K562 (cell line): ENCODE measurements around the gene ZSCAN12. TPM values are rescaled to one million over a fixed set of nuclear protein-coding genes. Genes with fewer than 3 reads are reported as not detected.

Experiments
- ASH1L ChIP-seq: fragments of 450-650 bp; IDR thresholded peaks from 2 replicates; pipeline ENCODE4 v1.6.1; 2018; ENCODE audit warnings: borderline replicate concordance, mild to moderate bottlenecking, low read depth; ENCODE audit not compliant: partially characterized antibody
- BCLAF1 ChIP-seq, 2 experiments: fragments of 450-650 bp in 1 of 2; IDR thresholded peaks; 2 replicates each; pipeline ENCODE4 v1.6.1; 2011 to 2017; ENCODE audit warnings: low read depth in 2 of 2, antibody characterized with exemption in 1 of 2, borderline replicate concordance in 1 of 2, low read length in 1 of 2, mild to moderate bottlenecking in 1 of 2, mixed read lengths in 1 of 2; ENCODE audit not compliant: control insufficient read depth in 1 of 2
- CC2D1A ChIP-seq: fragments of 450-650 bp; IDR thresholded peaks from 2 replicates; pipeline ENCODE4 v1.6.1; 2017; ENCODE audit warnings: mild to moderate bottlenecking
- GATAD2A ChIP-seq: fragments of 450-650 bp; IDR thresholded peaks from 2 replicates; pipeline ENCODE4 v1.6.1; 2017
- GATAD2B ChIP-seq: fragments of 450-650 bp; IDR thresholded peaks from 2 replicates; pipeline ENCODE4 v1.6.1; 2017; ENCODE audit warnings: mild to moderate bottlenecking, borderline replicate concordance
- HMGN3 ChIP-seq: IDR thresholded peaks from 2 replicates; pipeline ENCODE4 v1.6.1; 2011; ENCODE audit warnings: borderline replicate concordance, low read depth, mild to moderate bottlenecking, mixed read lengths, low read length; ENCODE audit not compliant: insufficient read length; ENCODE audit errors: extremely low read depth
- NFIC ChIP-seq: fragments of 450-650 bp; IDR thresholded peaks from 2 replicates; pipeline ENCODE4 v1.6.1; 2017; ENCODE audit warnings: mild to moderate bottlenecking, inconsistent platforms
- NR1H2 ChIP-seq: sonication (generic); formaldehyde crosslinking; IDR thresholded peaks from 2 replicates; pipeline ENCODE4 v1.4.0; 2020; ENCODE audit warnings: mild to moderate bottlenecking, missing genetic modification reagents
- RBM34 ChIP-seq: fragments of 200-400 bp; formaldehyde crosslinking; IDR thresholded peaks from 2 replicates; pipeline ENCODE4 v1.6.1; 2018; ENCODE audit warnings: low read length, borderline replicate concordance; ENCODE audit not compliant: insufficient read depth
- SETDB1 ChIP-seq: IDR thresholded peaks from one replicate; pipeline ENCODE4 v1.6.1; 2012; ENCODE audit warnings: low read length, control low read depth, inconsistent platforms
- TOE1 ChIP-seq, 2 experiments: fragments of 450-650 bp in 1 of 2; sonication (generic) in 1 of 2; formaldehyde crosslinking in 1 of 2; IDR thresholded peaks; 2 replicates each; pipeline versions ENCODE4 v1.7.1 to v1.8.0; 2016 to 2022; ENCODE audit warnings: borderline replicate concordance in 2 of 2, mild to moderate bottlenecking in 2 of 2, antibody characterized with exemption in 1 of 2, inconsistent platforms in 1 of 2, low read depth in 1 of 2, missing genetic modification reagents in 1 of 2, moderate library complexity in 1 of 2
- ZBTB49 ChIP-seq: sonication (generic); formaldehyde crosslinking; IDR thresholded peaks from 2 replicates; pipeline ENCODE4 v1.8.0; 2022; ENCODE audit warnings: missing genetic modification reagents, mild to moderate bottlenecking, borderline replicate concordance
- ZBTB9 ChIP-seq: fragments of 450-650 bp; formaldehyde crosslinking; IDR thresholded peaks from 2 replicates; pipeline ENCODE4 v1.4.0; 2020; ENCODE audit warnings: mild to moderate bottlenecking, moderate library complexity
- ZNF239 ChIP-seq: fragments of 250-450 bp; sonication (Bioruptor Pico); IDR thresholded peaks from 2 replicates; pipeline ENCODE4 v1.4.0; 2020; ENCODE audit warnings: mild to moderate bottlenecking
- ZNF263 ChIP-seq: sonication (generic); formaldehyde crosslinking; IDR thresholded peaks from 2 replicates; pipeline ENCODE4 v1.8.0; 2022; ENCODE audit warnings: mild to moderate bottlenecking, missing genetic modification reagents, borderline replicate concordance
- ZNF583 ChIP-seq: fragments of 250-450 bp; sonication (Bioruptor Pico); IDR thresholded peaks from 2 replicates; pipeline ENCODE4 v1.4.0; 2020
- ZNF707 ChIP-seq: fragments of 250-450 bp; sonication (Bioruptor Pico); conservative IDR thresholded peaks from 2 replicates; pipeline ENCODE4 v1.8.0; 2022; ENCODE audit warnings: inconsistent platforms, mild to moderate bottlenecking, moderate library complexity
- polyA plus RNA-seq, 8 experiments: library from polyadenylated mRNA; depleted of rRNA in 4 of 8; stranded (reverse) in 5 of 8; unstranded in 3 of 8; fragments of >200 nt; fragmentation: Nextera tagmentation in 2 of 8; fragmentation: Illumina TruSeq in 1 of 8; extraction: Ambion mirVana in 2 of 8; extraction: Trizol in 1 of 8; gene quantifications; 2 replicates each; pipeline versions ENCODE4 v1.2.1 to v1.2.3, GENCODE V29; 2011 to 2014; ENCODE audit warnings: inconsistent platforms in 1 of 8, missing spikeins in 1 of 8
- total RNA-seq, 7 experiments: library from RNA; depleted of rRNA in 6 of 7; stranded (reverse); fragments of >200 nt in 6 of 7; fragmentation: Illumina TruSeq in 2 of 7; extraction: Trizol in 2 of 7; gene quantifications; 2 replicates each; pipeline versions ENCODE4 v1.2.1 to v1.2.3, GENCODE V29; 2011 to 2021; ENCODE audit warnings: low replicate concordance in 1 of 7
- TF ChIP-seq, protein P1 (sequence below): fragments of 200-800 bp; sonication (Bioruptor generic); IDR thresholded peaks from 2 replicates; pipeline ENCODE4 v1.6.1; 2017; ENCODE audit warnings: missing genetic modification characterization, missing compliant biosample characterization

The ZSCAN12 gene
- total and polyA plus RNA-seq, 9 of the 15 experiments (the other 6 are each of a cell fraction or from before 2014, with no cell fraction given) = 2.5 to 19.6 (median 12.5) TPM

- TF ChIP-seq ZBTB9 (CRISPR knock-in tag) (0 out of 2 replicates have a peak, but pooled peaks have one; percentile 14), RBM34 (no peak), ZNF707 (CRISPR knock-in tag) (no peak), ZNF583 (CRISPR knock-in tag) (no peak; the same call in 1 of the 2 replicates), GATAD2B (no peak; the same call in 1 of the 2 replicates), CC2D1A (peak; percentile 94), SETDB1 (no peak), ZNF239 (CRISPR knock-in tag) (no peak), ZNF263 (CRISPR knock-in tag) (peak; percentile 52; the same call in 1 of the 2 replicates), HMGN3 (no peak), ASH1L (peak; percentile 61), NFIC (peak; percentile 98), TOE1 (IDR thresholded peaks at IDR 0.05; ENCODE audit: borderline replicate concordance) (peak; percentile 87), TOE1 (CRISPR knock-in tag; IDR thresholded peaks at IDR 0.05; ENCODE audit: borderline replicate concordance, low read depth) (no peak), ZBTB49 (CRISPR knock-in tag) (no peak), GATAD2A (no peak; the same call in none of the 2 replicates), NR1H2 (CRISPR knock-in tag) (no peak), BCLAF1 (IDR thresholded peaks at IDR 0.05; ENCODE audit: borderline replicate concordance in 1 of 2, control insufficient read depth in 1 of 2, low read depth in 2 of 2, low read length in 1 of 2) (peak in 1 of 2 experiments; percentile 75; a peak in 1 of 4 replicates)
- TF ChIP-seq, protein P1, sequence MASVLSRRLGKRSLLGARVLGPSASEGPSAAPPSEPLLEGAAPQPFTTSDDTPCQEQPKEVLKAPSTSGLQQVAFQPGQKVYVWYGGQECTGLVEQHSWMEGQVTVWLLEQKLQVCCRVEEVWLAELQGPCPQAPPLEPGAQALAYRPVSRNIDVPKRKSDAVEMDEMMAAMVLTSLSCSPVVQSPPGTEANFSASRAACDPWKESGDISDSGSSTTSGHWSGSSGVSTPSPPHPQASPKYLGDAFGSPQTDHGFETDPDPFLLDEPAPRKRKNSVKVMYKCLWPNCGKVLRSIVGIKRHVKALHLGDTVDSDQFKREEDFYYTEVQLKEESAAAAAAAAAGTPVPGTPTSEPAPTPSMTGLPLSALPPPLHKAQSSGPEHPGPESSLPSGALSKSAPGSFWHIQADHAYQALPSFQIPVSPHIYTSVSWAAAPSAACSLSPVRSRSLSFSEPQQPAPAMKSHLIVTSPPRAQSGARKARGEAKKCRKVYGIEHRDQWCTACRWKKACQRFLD (CRISPR knock-in tag) = no peak; the same call in 1 of the 2 replicates
These were observed 49.4 kb downstream of the ZSCAN12 start, which contains the start of gene ZKSCAN3 (continued) for GRCh38 chr6:28349892-28350737.
